TTC549 (cell line): Measurements from ENCODE around the gene ARHGAP10.

Experiments used
- FAIRE-seq: peaks from 2 replicates; lab custom pipeline; 2012; peaks lifted over from hg19 to GRCh38; lab: Jason Lieb, UNC

Gene ARHGAP10

DNA sequence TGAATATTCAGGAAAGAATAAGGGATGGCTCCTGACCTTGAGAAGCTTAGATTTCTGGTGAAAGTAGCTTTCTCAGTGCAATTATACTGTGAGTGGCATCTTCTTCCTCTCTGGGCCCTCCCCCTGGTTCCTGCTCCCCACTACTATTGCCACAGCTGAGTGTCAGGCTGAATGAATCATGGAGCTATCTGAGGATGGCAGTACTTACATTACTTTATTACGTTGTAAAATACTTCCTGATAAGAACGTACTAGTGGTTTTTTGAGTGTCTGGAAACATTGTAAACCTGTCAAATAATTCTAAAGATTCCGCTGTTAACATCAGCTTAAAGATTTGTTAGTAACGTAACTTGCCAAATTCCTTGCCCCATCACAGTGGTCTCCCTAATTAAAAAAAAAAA lies 36.2 kb downstream of the ARHGAP10 start:
- FAIRE-seq = no peak

DNA sequence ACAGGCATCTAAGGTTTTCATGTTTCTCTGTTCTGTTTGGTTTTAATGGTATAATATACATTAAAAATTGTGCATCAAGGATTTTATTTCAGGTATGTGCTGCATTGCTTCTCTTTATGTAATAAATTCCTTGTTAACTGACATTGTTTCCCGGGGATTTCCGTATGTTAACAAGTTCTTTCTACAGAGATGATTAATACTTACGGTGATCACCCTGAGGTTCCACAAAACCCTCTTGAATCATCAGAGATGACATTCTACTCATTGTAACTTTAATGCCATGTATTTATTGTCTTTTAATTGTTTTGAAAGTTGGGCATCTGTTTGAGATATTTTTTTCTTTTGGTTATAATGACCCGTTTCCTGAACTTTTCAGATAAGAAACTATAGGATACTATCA lies 37.5 kb downstream of the ARHGAP10 start:
- FAIRE-seq = no peak

DNA sequence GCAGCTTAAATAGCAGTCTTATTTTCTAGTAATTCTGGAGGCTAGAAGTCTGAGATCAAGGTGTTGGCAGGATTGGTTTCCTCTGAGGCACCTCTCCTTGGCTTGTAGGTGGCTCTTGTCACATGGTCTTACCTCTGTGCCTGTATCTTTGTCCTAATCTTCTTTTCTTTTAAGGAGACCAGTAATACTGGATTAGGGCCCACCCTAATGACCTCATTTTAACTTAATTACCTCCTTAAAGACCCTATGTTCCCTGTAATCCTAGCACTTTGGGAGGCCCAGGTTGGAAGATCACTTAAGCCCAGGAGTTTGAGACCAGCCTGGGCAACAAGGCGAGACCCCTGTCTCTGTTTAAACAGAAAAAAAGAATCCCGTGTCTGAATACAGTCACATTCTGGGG lies 38.9 kb downstream of the ARHGAP10 start:
- no peak for FAIRE-seq

DNA sequence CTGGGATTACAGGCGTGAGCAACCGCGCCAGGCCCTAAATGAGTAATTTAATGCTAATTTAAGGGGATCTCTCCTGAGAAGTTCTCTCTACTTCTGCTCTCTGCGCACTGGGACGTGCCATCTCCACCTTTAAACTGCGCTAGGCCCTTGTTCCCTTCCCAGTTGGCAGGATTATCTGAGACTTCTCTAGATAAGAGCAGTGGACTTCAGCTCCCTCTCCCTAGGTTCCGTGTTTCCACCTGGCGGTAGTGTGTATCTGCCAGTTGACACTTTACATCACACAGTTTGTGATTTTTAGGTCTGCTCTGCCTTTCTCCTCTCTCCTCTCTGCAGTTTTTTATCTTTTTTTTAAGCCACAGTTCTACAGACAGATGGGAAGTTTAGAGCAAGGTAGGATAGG lies 40.2 kb downstream of the ARHGAP10 start:
- FAIRE-seq = no peak

GRCh38 chr4:147772459-147772969 lies 40.6 kb downstream of the ARHGAP10 start:
- FAIRE-seq = no peak

DNA sequence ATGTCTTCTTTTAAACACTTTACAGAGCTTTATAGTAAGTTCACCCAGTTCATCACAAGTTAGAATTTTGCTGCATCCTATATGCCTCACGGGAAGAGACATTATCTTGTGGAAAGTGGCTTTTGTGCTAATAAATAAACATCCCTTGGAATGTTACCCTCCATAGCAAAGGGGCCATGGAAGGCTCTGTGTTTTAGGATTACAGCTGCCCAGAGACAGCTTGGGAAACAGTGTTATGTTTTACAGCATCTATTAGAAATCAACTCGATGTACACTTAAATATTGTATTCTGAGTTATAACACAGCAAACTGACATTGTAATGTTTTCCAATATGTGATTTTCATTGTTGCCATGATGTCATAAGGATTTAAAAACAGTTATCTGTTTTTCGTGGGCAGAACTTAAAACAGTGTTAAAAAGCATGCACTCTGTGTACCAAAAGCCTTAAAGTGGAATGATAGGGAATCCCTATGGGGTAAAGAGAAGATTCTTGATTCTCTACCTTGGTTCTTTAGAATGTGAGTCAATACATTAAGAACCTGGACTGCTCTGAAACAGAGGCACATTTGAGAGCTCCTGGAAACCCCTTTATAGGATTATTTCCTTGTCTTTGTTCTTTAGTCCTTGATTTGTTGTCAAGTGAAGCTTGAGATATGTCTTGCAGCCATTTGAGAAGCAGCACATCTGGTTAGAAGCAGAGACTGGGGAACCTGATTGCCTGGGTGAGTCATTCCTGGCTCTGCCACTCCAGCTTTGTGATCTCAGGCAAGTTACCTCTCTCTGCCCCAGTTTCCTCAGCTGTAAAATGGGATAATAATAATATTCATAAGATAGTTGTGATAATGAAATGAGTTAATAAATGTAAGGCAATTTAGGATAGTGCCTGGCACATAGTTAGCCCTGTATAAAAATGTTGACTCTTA lies 41.6 kb downstream of the ARHGAP10 start:
- no peak for FAIRE-seq

- FAIRE-seq = no peak
Observed at GRCh38 chr4:147776716-147777115, 44.8 kb downstream of the ARHGAP10 start.

DNA sequence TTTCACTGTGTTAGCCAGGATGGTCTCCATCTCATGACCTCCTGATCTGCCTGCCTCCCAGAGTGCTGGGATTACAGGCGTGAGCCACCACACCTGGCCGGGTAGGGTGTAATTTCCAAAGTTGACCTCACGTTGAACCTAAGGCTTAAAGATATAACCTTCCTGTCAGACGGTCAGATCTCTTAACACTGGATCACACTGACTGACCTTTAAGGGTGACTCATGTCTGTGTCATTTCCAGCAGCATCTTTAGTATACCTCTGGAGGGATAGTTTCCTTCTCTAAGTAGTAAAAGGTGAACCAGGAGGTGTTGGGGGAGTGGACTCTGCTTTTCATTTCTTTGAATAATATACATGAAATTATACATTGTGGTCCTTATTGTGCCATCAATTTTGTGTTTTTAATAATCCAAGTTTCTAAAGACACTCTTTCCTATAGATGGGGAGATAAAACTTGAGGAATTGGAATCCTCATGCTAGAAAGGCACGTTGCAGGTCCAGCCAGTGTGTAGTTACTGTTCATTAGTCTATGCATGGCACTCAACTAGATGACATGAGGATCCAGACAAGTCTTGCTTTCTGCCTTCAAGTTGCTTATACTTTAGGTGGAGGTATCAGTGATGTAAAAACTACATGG lies 45.7 kb downstream of the ARHGAP10 start:
- FAIRE-seq = no peak

GRCh38 chr4:147778942-147779341 lies 47.1 kb downstream of the ARHGAP10 start:
- no peak for FAIRE-seq

DNA sequence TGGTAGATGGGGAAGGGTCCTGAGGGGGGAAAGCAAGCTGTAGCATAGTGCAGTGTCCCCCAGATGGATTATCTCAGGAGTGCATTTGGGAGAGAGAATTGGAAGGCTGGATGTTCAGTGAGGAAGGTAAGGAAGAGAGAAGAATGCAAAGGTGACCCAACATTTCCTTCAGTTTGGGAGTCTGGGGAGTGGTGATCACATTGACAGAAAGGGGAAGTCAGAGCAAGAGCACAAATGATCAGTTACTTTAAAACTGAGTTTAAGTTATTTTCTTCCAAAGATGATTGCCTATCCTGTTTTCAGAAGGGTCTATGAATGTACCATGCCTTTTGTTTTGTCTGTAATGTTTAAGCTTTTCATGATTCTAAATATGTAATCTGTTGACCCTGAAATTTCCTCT lies 47.6 kb downstream of the ARHGAP10 start:
- no peak for FAIRE-seq

- FAIRE-seq = no peak
Observed at GRCh38 chr4:147780137-147780777, 48.4 kb downstream of the ARHGAP10 start.

- no peak for FAIRE-seq
Observed at GRCh38 chr4:147782087-147782781, 50.3 kb downstream of the ARHGAP10 start.

GRCh38 chr4:147785129-147785528 lies 53.2 kb downstream of the ARHGAP10 start:
- no peak for FAIRE-seq

DNA sequence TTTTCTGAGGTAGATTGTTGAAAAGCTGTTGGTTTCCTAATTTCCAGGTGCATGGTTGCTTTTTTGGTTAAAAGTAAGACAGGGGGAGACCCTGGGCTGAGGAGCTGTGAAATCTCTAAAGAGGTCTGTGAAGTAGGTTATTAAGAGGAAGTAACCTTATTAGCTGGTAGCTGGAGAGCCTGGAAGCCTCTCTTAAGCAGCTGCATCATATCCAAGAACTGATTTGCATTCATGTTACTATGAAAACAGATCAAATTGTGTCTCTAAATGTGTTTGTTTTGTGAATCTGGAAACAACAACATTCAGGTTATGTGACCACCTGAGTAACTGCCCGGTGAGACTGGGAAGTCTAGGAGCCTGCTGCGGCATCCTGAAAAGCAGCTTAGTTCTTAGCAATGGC lies 54.1 kb downstream of the ARHGAP10 start:
- no peak for FAIRE-seq

DNA sequence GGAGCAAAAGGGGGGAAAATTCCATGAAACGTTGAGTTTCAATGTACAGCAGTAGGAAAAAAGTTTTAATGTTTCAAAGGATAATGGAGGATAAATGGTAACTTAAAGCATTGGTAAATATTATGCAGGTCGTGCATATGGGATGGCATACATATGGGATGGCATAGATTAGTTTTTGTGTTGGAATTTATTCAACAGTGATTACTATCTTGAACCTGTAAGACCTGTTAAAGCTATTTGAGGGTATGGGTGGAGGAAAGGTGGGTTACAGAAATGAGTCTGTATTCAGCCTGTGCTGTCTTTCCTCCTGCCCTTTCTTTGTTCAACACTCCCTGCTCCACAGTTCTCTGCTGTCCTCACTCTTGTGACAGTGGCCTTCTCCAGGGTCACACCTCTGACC lies 54.6 kb downstream of the ARHGAP10 start:
- no peak for FAIRE-seq

GRCh38 chr4:147787204-147787603 lies 55.3 kb downstream of the ARHGAP10 start:
- FAIRE-seq = no peak

DNA sequence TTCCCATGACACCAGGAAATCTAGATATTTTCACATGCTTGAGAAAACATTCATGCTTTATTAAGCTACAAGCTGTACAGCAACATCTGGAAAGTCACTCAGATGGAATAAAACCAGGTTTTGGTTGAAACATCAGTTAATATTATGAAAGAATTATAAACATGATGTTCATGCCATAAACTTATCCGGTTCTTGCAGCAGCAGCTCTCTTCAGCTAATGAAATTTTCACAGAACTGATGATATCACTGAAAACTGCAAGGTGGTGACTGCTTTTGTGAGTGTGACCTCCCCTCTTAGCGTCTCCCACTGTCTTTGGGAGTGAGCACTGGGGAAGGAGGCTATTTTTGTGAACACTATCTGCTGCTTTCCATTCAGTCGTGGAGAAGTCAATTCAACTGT lies 56.9 kb downstream of the ARHGAP10 start:
- no peak for FAIRE-seq

DNA sequence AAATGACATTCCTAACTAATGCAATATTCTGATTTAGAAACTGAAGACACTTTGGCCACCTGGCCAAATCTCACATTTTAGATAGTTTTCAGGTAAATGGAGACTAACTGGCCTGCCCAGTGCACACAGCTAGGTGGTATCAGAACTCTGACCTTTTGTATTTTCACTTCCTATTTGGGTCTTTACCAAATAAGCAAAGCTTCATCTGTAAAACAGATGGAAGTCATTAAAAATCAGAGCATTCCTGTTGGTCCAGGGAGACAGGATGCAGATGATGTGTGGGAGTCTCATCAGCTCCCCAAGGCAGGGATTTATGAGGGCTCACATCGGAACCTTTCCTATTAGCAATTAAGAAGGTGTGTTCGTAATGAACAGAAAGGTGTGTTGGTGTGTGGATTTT lies 57.7 kb downstream of the ARHGAP10 start:
- FAIRE-seq = no peak

GRCh38 chr4:147790412-147790811 lies 58.5 kb downstream of the ARHGAP10 start:
- no peak for FAIRE-seq

GRCh38 chr4:147791341-147791740 lies 59.5 kb downstream of the ARHGAP10 start:
- FAIRE-seq = no peak

GRCh38 chr4:147791865-147792264 lies 60.0 kb downstream of the ARHGAP10 start:
- FAIRE-seq = no peak

- FAIRE-seq = no peak
Observed at GRCh38 chr4:147793569-147794313, 61.9 kb downstream of the ARHGAP10 start.
